Neural crest cell (in vitro differentiated cells): Measurements from ENCODE around the gene NMUR1. TPM values are rescaled to one million over a fixed set of nuclear protein-coding genes. Genes with fewer than 3 reads are reported as not detected.

Experiments
- DNase-seq: peaks from one replicate; pipeline ENCODE4 v3.0.0; 2021; ENCODE audit warnings: low read depth, mixed read lengths, low spot score
- H3K27ac Mint-ChIP-seq: one replicate; pipeline ENCODE4 v1.8.0; 2021; ENCODE audit warnings: mild to moderate bottlenecking, mixed read lengths; ENCODE audit not compliant: unreplicated experiment
- H3K27me3 Mint-ChIP-seq: 2 replicates; pipeline ENCODE4 v1.8.0; 2021; ENCODE audit warnings: low read depth, mild to moderate bottlenecking, mixed read lengths
- H3K36me3 Mint-ChIP-seq: 2 replicates; pipeline ENCODE4 v1.8.0; 2021; ENCODE audit warnings: low read depth, mild to moderate bottlenecking, mixed read lengths
- H3K4me1 Mint-ChIP-seq: 2 replicates; pipeline ENCODE4 v1.8.0; 2021; ENCODE audit warnings: mixed read lengths
- H3K4me3 Mint-ChIP-seq: one replicate; pipeline ENCODE4 v1.8.0; 2021; ENCODE audit warnings: mild to moderate bottlenecking, mixed read lengths
- H3K9me3 Mint-ChIP-seq: 2 replicates; pipeline ENCODE4 v1.8.0; 2021; ENCODE audit warnings: mixed read lengths
- total RNA-seq: library from RNA; stranded (reverse); gene quantifications from 2 replicates; pipeline ENCODE4 v1.2.1, GENCODE V29; 2021
- TF ChIP-seq, protein P1 (sequence below): fragments of 200-600 bp; sonication (generic); conservative IDR thresholded peaks from 2 replicates; pipeline ENCODE4 v1.5.0; 2021; ENCODE audit warnings: antibody characterized with exemption, mild to moderate bottlenecking

The NMUR1 gene
- total RNA-seq, 1 donor from 2014 or later, result not detected

- Mint-ChIP-seq H3K4me3 (no peak overlapping the region), H3K9me3 (no peaks in the 10 kb centered on the region), H3K27ac (no peak overlapping the region), H3K4me1 (no peaks in the 10 kb centered on the region), H3K36me3 (no peaks in the 10 kb centered on the region), H3K27me3 (peaks cover 30% of the 10 kb centered on the region)
- TF ChIP-seq, protein P1, sequence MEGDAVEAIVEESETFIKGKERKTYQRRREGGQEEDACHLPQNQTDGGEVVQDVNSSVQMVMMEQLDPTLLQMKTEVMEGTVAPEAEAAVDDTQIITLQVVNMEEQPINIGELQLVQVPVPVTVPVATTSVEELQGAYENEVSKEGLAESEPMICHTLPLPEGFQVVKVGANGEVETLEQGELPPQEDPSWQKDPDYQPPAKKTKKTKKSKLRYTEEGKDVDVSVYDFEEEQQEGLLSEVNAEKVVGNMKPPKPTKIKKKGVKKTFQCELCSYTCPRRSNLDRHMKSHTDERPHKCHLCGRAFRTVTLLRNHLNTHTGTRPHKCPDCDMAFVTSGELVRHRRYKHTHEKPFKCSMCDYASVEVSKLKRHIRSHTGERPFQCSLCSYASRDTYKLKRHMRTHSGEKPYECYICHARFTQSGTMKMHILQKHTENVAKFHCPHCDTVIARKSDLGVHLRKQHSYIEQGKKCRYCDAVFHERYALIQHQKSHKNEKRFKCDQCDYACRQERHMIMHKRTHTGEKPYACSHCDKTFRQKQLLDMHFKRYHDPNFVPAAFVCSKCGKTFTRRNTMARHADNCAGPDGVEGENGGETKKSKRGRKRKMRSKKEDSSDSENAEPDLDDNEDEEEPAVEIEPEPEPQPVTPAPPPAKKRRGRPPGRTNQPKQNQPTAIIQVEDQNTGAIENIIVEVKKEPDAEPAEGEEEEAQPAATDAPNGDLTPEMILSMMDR, result no peak
- no peak for DNase-seq
Measured at GRCh38 chr2:231531883-231532755, 1.9 kb upstream of the NMUR1 start.

DNA sequence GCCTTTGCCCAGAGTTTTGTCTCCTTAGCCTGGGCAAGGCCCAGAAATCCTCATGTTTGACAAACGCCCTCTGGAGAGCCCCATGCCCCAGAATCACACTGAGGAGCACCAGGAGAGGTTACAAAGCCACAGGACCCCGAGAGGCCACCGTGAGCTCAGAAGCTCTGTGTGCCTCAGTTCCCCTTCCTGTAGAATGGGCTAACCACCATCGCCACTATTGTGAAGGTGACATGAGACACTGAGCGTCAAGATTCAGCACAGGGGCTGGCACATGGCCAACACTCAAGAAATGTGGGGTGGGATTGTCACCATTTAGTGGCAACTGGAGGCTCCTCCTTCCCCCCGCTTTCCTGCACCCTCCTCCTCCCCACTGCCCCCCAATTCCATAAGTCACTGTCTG, 1.2 kb upstream of the NMUR1 start:
- Mint-ChIP-seq H3K4me3 (no peak overlapping the region), H3K4me1 (no peaks in the 10 kb centered on the region), H3K27ac (no peak overlapping the region), H3K27me3 (peaks cover 30% of the 10 kb centered on the region), H3K36me3 (no peaks in the 10 kb centered on the region), H3K9me3 (no peaks in the 10 kb centered on the region)
- TF ChIP-seq, protein P1, result no peak
- no peak for DNase-seq

- TF ChIP-seq, protein P1, result no peak
- no peak overlapping the region for H3K27ac Mint-ChIP-seq
- H3K4me3 Mint-ChIP-seq, result no peak overlapping the region
- no peaks in the 10 kb centered on the region for H3K9me3 Mint-ChIP-seq
- no peak for DNase-seq
- peaks cover 30% of the 10 kb centered on the region for H3K27me3 Mint-ChIP-seq
- H3K36me3 Mint-ChIP-seq, result no peaks in the 10 kb centered on the region
- H3K4me1 Mint-ChIP-seq, result no peaks in the 10 kb centered on the region
Measured at GRCh38 chr2:231528636-231529030, 1.6 kb downstream of the NMUR1 start.

GRCh38 chr2:231527955-231528635, 2.1 kb downstream of the NMUR1 start:
- Mint-ChIP-seq H3K27me3 (peaks cover 30% of the 10 kb centered on the region), H3K4me3 (no peak overlapping the region), H3K4me1 (no peaks in the 10 kb centered on the region), H3K36me3 (no peaks in the 10 kb centered on the region), H3K9me3 (no peaks in the 10 kb centered on the region), H3K27ac (no peak overlapping the region)
- TF ChIP-seq, protein P1, result no peak
- DNase-seq, result no peak

- TF ChIP-seq, protein P1, result no peak
- Mint-ChIP-seq H3K4me1 (no peaks in the 10 kb centered on the region), H3K9me3 (no peaks in the 10 kb centered on the region), H3K27ac (no peak overlapping the region), H3K27me3 (peaks cover 28% of the 10 kb centered on the region), H3K4me3 (no peak overlapping the region), H3K36me3 (no peaks in the 10 kb centered on the region)
- no peak for DNase-seq
Measured at GRCh38 chr2:231527091-231527395, 3.2 kb downstream of the NMUR1 start.
